Stimulated activated CD8-positive, alpha-beta memory T cell treated with anti-CD3 and anti-CD28 coated beads, Interleukin-7, amount 100 ng/mL, for 48 hours (primary cell): ENCODE results near the gene STPG2.

Source experiments
- DNase-seq, 2 donors: peaks; one replicate each; pipeline ENCODE4 v3.0.0-alpha.2; 2020; ENCODE audit warnings: low read depth in 1 of 2; ENCODE audit errors: extremely low read depth in 1 of 2

STPG2 gene

GRCh38 chr4:98143001-98143899 lies at the start of gene STPG2:
Gene STPG2, minus strand, starts transcription at chr4:98143476.
- peak; percentile 88 to 92 for DNase-seq

- DNase-seq, result no peak
Observed at GRCh38 chr4:98185279-98185678, 42.0 kb upstream of the STPG2 start.

- no peak for DNase-seq
Observed at GRCh38 chr4:98181809-98182208, 38.5 kb upstream of the STPG2 start.

GRCh38 chr4:98179951-98180350 lies 36.7 kb upstream of the STPG2 start:
- no peak for DNase-seq

- no peak for DNase-seq
Observed at GRCh38 chr4:98176531-98176930, 33.3 kb upstream of the STPG2 start.

- DNase-seq, result no peak
Observed at GRCh38 chr4:98170035-98170434, 26.8 kb upstream of the STPG2 start.

- no peak for DNase-seq
Observed at GRCh38 chr4:98166731-98167041, 23.4 kb upstream of the STPG2 start.

GRCh38 chr4:98166025-98166730 lies 22.9 kb upstream of the STPG2 start:
- DNase-seq, result no peak

- DNase-seq, result no peak
Observed at GRCh38 chr4:98162696-98163095, 19.4 kb upstream of the STPG2 start.

- no peak for DNase-seq
Observed at GRCh38 chr4:98151145-98151924, 8.1 kb upstream of the STPG2 start.

- DNase-seq, result no peak
Observed at GRCh38 chr4:98150092-98150761, 7.0 kb upstream of the STPG2 start.

- DNase-seq, result no peak
Observed at GRCh38 chr4:98148856-98149255, 5.6 kb upstream of the STPG2 start.

GRCh38 chr4:98126141-98126540 lies 17.1 kb downstream of the STPG2 start:
- no peak for DNase-seq

GRCh38 chr4:98125585-98125984 lies 17.7 kb downstream of the STPG2 start:
- DNase-seq, result no peak

GRCh38 chr4:98117363-98117762 lies 25.9 kb downstream of the STPG2 start:
- no peak for DNase-seq

- no peak for DNase-seq
Observed at GRCh38 chr4:98113012-98113411, 30.3 kb downstream of the STPG2 start.

- no peak for DNase-seq
Observed at GRCh38 chr4:98110929-98111328, 32.3 kb downstream of the STPG2 start.

GRCh38 chr4:98110214-98110613 lies 33.1 kb downstream of the STPG2 start:
- DNase-seq, result no peak

GRCh38 chr4:98102660-98103059 lies 40.6 kb downstream of the STPG2 start:
- no peak for DNase-seq

- no peak for DNase-seq
Observed at GRCh38 chr4:98101988-98102387, 41.3 kb downstream of the STPG2 start.

GRCh38 chr4:98098764-98099163 lies 44.5 kb downstream of the STPG2 start:
- no peak for DNase-seq
